GM19240 (cell line): ENCODE data around the gene TUBA3E.
"Not testable (repeated sequence)": the region's sequence is repeated elsewhere in the genome, so short reads cannot be mapped to it uniquely, and the experiment has no call there.

Experiments
- DNase-seq: peaks from one replicate; pipeline ENCODE4 v3.0.0; 2011; ENCODE audit warnings: low spot score; ENCODE audit not compliant: insufficient read length

TUBA3E gene

GRCh38 chr2:130198343-130198742 lies at the start of gene TUBA3E:
TUBA3E (minus strand) TSS chr2:130198439; CDS start chr2:130198360, 79 bp downstream.
- DNase-seq = no peak

GRCh38 chr2:130246430-130246829 lies 48.2 kb upstream of the TUBA3E start:
- DNase-seq = no peak

GRCh38 chr2:130245976-130246375 lies 47.7 kb upstream of the TUBA3E start:
- DNase-seq = no peak

GRCh38 chr2:130243359-130243758 lies 45.1 kb upstream of the TUBA3E start:
- no peak for DNase-seq

GRCh38 chr2:130241041-130241707 lies 42.9 kb upstream of the TUBA3E start:
- no peak for DNase-seq

GRCh38 chr2:130239581-130239980 lies 41.3 kb upstream of the TUBA3E start:
- DNase-seq = not testable (repeated sequence)

- DNase-seq = not testable (repeated sequence)
These were observed 34.8 kb upstream of the TUBA3E start for GRCh38 chr2:130233066-130233465.

GRCh38 chr2:130231656-130232055 lies 33.4 kb upstream of the TUBA3E start:
- no peak for DNase-seq

GRCh38 chr2:130230907-130231306 lies 32.7 kb upstream of the TUBA3E start:
- DNase-seq = not testable (repeated sequence)

- not testable (repeated sequence) for DNase-seq
These were observed 32.1 kb upstream of the TUBA3E start for GRCh38 chr2:130230376-130230775.

- DNase-seq = not testable (repeated sequence)
These were observed 30.9 kb upstream of the TUBA3E start for GRCh38 chr2:130229161-130229510.

GRCh38 chr2:130228467-130229160 lies 30.4 kb upstream of the TUBA3E start:
- not testable (repeated sequence) for DNase-seq

- DNase-seq = not testable (repeated sequence)
These were observed 29.8 kb upstream of the TUBA3E start for GRCh38 chr2:130228005-130228404.

- not testable (repeated sequence) for DNase-seq
These were observed 24.3 kb upstream of the TUBA3E start for GRCh38 chr2:130222523-130222922.

- DNase-seq = not testable (repeated sequence)
These were observed 22.3 kb upstream of the TUBA3E start for GRCh38 chr2:130220505-130220904.

GRCh38 chr2:130219147-130219546 lies 20.9 kb upstream of the TUBA3E start:
- DNase-seq = not testable (repeated sequence)

- DNase-seq = not testable (repeated sequence)
These were observed 8.8 kb upstream of the TUBA3E start for GRCh38 chr2:130207051-130207450.

GRCh38 chr2:130203150-130203549 lies 4.9 kb upstream of the TUBA3E start:
- DNase-seq = not testable (repeated sequence)

- not testable (repeated sequence) for DNase-seq
These were observed 4.3 kb upstream of the TUBA3E start for GRCh38 chr2:130202518-130202917.

GRCh38 chr2:130196052-130196451 lies 2.2 kb downstream of the TUBA3E start:
- DNase-seq = not testable (repeated sequence)

- not testable (repeated sequence) for DNase-seq
These were observed 3.1 kb downstream of the TUBA3E start for GRCh38 chr2:130195089-130195635.

GRCh38 chr2:130193824-130194223 lies 4.4 kb downstream of the TUBA3E start:
- DNase-seq = not testable (repeated sequence)
